ENCODE data around the gene POLR2L. TPM values are rescaled to one million over a fixed set of nuclear protein-coding genes. Genes with fewer than 3 reads are reported as not detected.

POLR2L gene
- total and polyA plus RNA-seq, 2 of the 13 experiments (the other 11 are each of a cell fraction or from before 2014, with no cell fraction given) = 104 to 114 TPM

GRCh38 chr11:809287-810039 lies 32.9 kb downstream of the POLR2L start, which contains the start of gene RPLP2 (continued):
- TF ChIP-seq AFF4 (CRISPR knock-in tag; IDR thresholded peaks at IDR 0.05) = no peak
- no peak for TF ChIP-seq ZNF275 (CRISPR knock-in tag; IDR thresholded peaks at IDR 0.05; ENCODE audit: borderline replicate concordance)
- TF ChIP-seq ZNF234 (CRISPR knock-in tag; conservative IDR thresholded peaks at IDR 0.05) = no peak
- no peak; the same call in 1 of the 2 replicates for TF ChIP-seq MEIS2 (CRISPR knock-in tag; IDR thresholded peaks at IDR 0.05)
- TF ChIP-seq ZMAT3 (CRISPR knock-in tag; conservative IDR thresholded peaks at IDR 0.05) = peak; percentile 89
- TF ChIP-seq REL (CRISPR knock-in tag; conservative IDR thresholded peaks at IDR 0.05) = peak; percentile 26; the same call in 1 of the 2 replicates
- no peak for TF ChIP-seq TEF (CRISPR knock-in tag; IDR thresholded peaks at IDR 0.05)
- no peak for TF ChIP-seq ZNF367 (CRISPR knock-in tag; IDR thresholded peaks at IDR 0.05; ENCODE audit: borderline replicate concordance)
- TF ChIP-seq ETV6 (CRISPR knock-in tag; conservative IDR thresholded peaks at IDR 0.05) = no peak
- TF ChIP-seq ZNF572 (CRISPR knock-in tag; IDR thresholded peaks at IDR 0.05) = no peak
- peak; percentile 41; the same call in 1 of the 2 replicates for TF ChIP-seq STAT5B (CRISPR knock-in tag; IDR thresholded peaks at IDR 0.05)
- no peak for TF ChIP-seq TEAD2 (CRISPR knock-in tag; IDR thresholded peaks at IDR 0.05)
- no peak for TF ChIP-seq FOXM1 (CRISPR knock-in tag; IDR thresholded peaks at IDR 0.05)
- TF ChIP-seq ZNF382 (CRISPR knock-in tag; IDR thresholded peaks at IDR 0.05; ENCODE audit: borderline replicate concordance) = no peak
- no peak for TF ChIP-seq ZNF282 (IDR thresholded peaks at IDR 0.05; ENCODE audit: partially characterized antibody)
- TF ChIP-seq ZNF503 (CRISPR knock-in tag; IDR thresholded peaks at IDR 0.05) = no peak; the same call in 1 of the 2 replicates
- TF ChIP-seq PBX2 (CRISPR knock-in tag; IDR thresholded peaks at IDR 0.05) = no peak
- no peak for TF ChIP-seq PHB2 (IDR thresholded peaks at IDR 0.05; ENCODE audit: partially characterized antibody)
- TF ChIP-seq FOXA3 (CRISPR knock-in tag; IDR thresholded peaks at IDR 0.05) = peak; percentile 34; the same call in 1 of the 2 replicates
